GM21526 (cell line): ENCODE results near the gene OSER1.
"Not testable (repeated sequence)": the region's sequence is repeated elsewhere in the genome, so short reads cannot be mapped to it uniquely, and the experiment has no call there.

Experiments used
- ATAC-seq: cut with Tn5 transposase; IDR thresholded peaks from one replicate; pipeline ENCODE4 v1.9.1; 2021; ENCODE audit warnings: moderate library complexity; ENCODE audit not compliant: unreplicated experiment, low FRiP score

Gene OSER1

GRCh38 chr20:44210406-44211176, at the start of gene OSER1:
Gene OSER1, minus strand, starts transcription at chr20:44210771. Its CDS starts 3,814 bp downstream, at chr20:44206957.
- ATAC-seq: peak; percentile 81

- ATAC-seq: no peak
Observed at GRCh38 chr20:44258226-44258890, 47.8 kb upstream of the OSER1 start.

GRCh38 chr20:44256961-44257360, 46.4 kb upstream of the OSER1 start:
- no peak for ATAC-seq

- ATAC-seq: no peak
Observed at GRCh38 chr20:44255942-44256341, 45.4 kb upstream of the OSER1 start.

DNA sequence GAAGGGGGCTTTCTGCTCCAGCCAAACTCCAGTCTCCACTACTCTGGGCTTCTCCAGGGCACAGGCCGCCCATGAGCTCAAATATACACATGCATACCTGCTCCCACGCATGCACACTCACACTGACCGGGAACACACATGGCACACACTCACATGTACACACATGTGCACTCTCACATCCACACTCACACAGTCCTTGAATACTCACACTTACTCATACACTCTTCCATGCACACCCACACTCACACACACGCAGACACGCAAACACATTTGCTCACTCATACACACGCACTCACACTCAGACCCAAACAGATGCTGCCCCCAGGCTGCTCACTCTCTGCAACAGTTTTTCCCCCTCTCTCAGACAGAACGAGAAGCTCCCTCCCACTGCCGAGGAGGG, 43.5 kb upstream of the OSER1 start:
- no peak for ATAC-seq

GRCh38 chr20:44253528-44253927, 43.0 kb upstream of the OSER1 start:
- no peak for ATAC-seq

DNA sequence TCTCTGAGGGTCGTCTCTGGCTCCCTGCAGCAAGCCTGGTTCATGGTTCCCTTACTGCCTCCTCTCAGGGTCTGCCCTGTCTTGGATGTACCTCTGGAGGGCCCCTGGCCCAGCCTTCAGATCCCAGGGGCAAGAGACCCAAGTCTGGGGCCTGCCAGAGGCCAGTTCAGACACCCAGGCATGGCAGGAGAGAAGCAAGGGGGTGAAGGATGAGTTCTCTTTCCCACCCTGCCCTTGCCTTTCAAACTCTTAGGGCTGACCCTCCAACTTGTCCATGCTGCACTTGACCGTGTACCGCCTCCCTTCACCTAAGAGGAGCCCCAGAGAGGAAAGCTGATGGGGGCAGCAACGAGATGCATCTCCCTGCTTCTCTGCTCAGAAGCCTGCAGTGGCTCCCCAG, 40.7 kb upstream of the OSER1 start:
- no peak for ATAC-seq

DNA sequence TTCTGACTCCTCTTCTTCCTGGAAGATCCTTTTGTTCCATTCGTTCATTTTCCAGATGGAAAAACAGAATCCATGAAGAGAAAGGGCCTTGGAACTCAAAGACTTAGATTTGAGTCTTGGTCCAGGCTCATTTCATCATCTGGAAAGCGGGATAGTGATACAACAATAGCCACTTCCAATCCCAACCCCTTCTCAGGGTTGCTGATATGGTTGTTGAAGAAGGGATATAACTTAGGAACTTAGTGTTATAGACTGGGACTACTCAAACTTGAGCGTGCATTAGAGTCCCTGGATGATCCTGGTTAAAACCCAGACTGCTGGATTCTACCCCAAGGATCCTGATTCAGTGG, 37.8 kb upstream of the OSER1 start:
- ATAC-seq: no peak

DNA sequence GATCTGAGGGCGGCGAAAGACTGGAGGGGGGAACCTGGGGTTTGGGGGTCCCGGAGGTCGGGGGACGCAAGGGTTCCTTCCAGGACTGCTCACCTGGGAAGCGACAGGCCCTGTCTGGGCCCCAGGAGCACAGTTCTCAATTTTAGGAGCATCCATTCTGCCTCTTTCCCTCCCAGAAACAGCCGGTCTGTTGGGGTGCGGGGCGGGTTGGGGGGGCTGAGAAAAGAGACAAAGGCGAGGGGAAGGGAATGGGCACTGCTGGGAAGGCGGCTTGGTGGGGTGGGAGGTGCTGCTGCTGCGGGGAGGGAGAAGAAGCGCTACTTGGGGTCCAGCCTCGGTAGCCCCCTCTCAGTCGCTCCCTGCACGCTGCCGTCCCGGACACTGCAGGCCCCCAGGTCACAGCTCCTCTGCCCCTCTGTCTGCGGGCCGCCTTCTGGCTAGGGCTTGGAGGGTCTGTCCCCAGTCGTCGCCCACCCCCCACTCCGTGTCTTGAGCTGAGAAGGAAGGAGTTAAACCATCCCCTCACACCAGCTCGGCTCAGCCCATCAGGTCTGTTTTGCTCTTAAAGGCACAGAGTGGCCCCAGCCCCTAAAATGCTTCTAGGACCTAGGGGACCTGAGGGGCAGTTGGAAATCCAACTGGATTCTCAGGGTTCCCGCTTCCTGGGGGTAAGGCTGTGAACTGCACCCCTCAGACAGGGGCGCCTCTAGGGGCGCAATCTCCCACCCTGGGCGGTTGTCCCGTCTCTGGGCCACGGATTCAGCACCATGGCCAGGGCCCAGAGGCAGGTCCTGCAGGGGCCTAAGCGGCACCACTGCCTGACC, 37.2 kb upstream of the OSER1 start:
- no peak for ATAC-seq

DNA sequence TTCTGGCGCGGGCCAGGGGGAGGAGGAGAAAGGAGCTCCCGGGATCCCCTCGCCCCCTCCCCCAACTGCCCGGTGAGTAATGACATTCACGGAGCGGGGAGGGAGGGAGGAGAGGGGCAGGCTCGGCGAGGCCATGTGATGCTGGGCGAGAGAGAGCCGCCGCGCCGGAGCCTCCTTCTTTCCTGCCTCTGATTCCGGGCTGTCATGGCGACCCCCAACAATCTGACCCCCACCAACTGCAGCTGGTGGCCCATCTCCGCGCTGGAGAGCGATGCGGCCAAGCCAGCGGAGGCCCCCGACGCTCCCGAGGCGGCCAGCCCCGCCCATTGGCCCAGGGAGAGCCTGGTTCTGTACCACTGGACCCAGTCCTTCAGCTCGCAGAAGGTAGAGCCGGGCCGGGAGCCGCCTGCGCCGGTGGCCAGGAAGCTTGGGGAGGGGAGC, 36.6 kb upstream of the OSER1 start, which contains the start of gene GDAP1L1:
GDAP1L1 (plus strand) TSS at position 178 of the 441 bp plus-strand sequence; CDS start at position 205, 27 bp downstream.
- no peak for ATAC-seq

DNA sequence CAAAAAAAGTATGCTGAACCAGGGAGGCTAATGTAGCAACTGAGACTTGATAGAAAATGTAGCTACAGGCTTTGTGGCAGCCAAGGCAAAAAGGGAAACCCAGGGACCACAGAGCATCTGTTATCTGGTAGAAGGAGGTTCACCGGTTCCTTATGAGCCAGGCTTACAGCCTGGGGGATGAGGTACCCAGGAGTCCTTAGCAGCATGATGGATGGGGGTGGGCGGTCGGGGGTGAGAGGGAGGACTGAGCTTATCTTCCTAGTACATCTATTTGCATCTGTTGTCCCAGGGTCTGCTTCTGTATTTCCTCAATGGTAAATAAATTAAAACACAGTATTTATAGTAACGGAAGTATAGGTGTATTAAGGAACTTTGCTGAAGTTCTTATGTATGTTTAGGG, 35.4 kb upstream of the OSER1 start:
- ATAC-seq: no peak

- no peak for ATAC-seq
Observed at GRCh38 chr20:44241796-44242195, 31.2 kb upstream of the OSER1 start.

DNA sequence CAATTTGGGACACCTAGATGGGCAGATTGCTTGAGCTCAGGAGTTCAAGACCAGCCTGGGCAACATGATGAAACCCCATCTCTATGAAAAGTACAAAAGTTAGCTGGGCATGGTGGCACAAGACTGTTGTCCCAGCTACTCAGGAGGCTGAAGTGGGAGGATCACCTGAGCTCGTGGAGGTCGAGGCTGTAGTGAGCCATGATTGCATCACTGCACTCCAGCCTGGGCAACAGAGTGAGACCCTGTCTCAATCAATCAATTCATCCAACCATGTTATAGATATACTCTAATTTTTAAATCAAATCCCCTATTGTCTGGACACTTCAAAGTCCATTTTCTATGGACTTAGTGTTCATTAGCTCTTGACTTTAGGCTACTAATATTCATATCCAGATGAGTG, 26.3 kb upstream of the OSER1 start:
- ATAC-seq: not testable (repeated sequence)

- ATAC-seq: no peak
Observed at GRCh38 chr20:44235702-44236101, 25.1 kb upstream of the OSER1 start.

DNA sequence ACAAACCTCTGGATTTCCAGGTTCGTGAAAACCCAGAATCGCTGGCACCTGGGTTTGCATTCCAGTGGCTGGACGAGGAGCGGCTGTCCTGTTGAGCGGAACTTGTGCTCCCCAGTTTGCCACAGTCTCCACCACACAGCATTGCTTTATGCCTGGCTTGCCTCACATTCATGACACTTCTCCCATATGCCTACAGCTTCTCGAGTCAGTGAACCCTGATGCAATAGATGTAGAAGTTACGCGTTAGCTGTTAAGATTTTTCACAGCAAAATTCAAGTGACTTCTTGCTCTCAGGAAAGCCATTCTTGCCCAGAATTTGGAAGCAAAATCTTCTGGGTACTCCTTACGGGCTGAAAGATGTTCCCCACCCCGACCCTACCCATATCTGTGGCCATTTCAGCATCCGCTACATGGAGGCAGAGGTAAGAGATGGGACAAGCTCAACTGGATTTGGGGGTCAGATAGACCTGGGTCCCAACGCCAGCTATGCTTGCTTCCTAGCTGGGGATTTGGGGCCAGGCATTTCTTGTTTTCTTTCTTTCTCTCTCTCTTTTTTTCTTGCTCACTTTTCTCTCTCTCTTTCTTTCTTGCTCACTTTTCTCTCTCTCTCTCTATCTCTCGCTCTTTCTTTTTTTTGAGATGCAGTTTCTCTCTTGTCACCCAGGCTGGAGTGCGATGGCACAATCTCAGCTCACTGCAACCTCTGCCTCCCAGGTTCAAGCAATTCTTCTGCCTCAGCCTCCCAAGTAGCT, 24.2 kb upstream of the OSER1 start:
- no peak for ATAC-seq

DNA sequence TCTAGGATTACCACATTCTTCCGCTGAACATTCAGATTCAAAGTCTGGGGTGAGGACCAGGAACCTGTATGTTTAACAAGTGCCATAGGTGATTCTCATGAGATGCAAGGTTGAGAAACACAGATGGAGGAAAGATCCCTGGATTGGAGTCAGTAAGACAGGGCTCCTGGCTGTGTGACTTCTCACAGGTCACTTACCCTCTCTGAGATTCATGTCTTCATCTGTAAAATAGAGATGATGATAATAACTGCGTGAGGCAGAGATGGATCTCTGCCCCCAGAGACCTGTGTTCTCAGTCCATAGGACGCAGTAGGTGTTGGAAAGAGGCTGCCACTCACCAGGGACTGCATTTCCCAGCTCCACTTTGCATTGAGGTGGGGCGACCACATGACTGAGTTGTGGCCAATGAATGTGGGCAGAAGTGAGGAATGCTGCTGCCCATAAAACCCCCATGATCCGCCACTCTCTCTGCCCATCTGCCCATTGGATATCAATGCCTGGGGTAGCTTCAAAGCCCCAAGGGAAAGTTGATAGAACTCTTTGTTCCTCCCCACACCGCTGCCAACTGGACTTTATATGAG, 23.0 kb upstream of the OSER1 start:
- ATAC-seq: no peak

DNA sequence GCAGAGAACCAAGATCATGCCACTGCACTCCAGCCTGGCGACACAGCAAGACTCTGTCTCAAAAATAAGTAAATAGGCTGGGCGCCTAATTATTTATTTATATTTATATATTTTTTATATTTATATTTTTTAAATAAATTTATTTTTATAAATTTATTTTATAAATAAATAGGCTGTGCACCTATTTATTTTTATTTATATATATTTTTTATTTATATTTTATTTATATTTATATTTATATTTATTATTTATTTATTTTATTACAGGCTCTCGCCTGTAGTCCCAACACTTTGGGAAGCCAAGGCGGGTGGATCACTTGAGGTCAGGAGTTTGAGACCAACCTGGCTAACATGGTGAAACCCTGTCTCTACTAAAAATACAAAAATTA, 21.9 kb upstream of the OSER1 start:
- ATAC-seq: not testable (repeated sequence)

- ATAC-seq: no peak
Observed at GRCh38 chr20:44231713-44232468, 21.3 kb upstream of the OSER1 start.

- ATAC-seq: no peak
Observed at GRCh38 chr20:44231193-44231592, 20.6 kb upstream of the OSER1 start.
